ENCODE data around the gene ABLIM1.

The ABLIM1 gene

DNA sequence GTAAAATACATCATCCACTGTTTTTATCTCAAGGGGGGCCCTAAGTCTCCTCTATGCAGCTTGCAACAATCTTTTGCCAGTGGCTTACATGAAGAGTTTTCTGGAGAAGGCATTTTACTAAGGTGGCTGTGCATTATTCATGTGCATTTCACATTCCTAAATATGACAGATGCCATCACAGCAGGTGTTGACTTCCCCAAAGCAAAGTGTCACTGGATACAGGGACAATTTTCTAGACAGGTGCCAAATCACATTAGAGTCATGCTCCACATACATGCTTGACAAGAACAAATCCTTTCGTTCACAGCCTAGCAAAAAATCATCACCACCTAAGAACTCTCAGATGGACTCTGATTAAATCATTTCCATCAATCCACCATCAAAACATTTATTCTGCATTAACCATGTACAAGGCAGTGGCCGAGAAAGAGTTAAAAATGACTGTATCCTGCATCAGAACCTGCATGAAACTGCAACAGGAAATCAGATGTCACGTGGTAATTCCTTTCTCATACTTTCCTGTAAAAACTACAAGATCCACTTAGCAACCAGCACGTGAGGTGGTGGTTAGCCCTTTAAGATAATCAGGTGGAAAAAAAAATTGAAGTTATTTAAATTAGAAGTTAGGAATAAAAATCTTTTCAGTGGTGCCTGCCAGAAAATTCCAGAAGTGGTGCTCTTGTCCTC, 165.6 kb downstream of the ABLIM1 start:
- DNase-seq (ENCODE audit: low read depth in 4 of 4, low spot score in 1 of 4) = peak in 2 of 4 experiments; percentile 13 to 15

GRCh38 chr10:114491933-114492332, 166.1 kb downstream of the ABLIM1 start:
- DNase-seq (ENCODE audit: low read depth in 4 of 4, low spot score in 1 of 4) = no peak

- no peak for DNase-seq (ENCODE audit: low read depth in 4 of 4, low spot score in 1 of 4)
Measured at GRCh38 chr10:114491419-114491818, 166.7 kb downstream of the ABLIM1 start.

GRCh38 chr10:114489521-114490310, 168.4 kb downstream of the ABLIM1 start:
- DNase-seq (ENCODE audit: low read depth in 4 of 4, low spot score in 1 of 4) = no peak

- no peak for DNase-seq (ENCODE audit: low read depth in 4 of 4, low spot score in 1 of 4)
Measured at GRCh38 chr10:114487815-114488536, 170.1 kb downstream of the ABLIM1 start.

DNA sequence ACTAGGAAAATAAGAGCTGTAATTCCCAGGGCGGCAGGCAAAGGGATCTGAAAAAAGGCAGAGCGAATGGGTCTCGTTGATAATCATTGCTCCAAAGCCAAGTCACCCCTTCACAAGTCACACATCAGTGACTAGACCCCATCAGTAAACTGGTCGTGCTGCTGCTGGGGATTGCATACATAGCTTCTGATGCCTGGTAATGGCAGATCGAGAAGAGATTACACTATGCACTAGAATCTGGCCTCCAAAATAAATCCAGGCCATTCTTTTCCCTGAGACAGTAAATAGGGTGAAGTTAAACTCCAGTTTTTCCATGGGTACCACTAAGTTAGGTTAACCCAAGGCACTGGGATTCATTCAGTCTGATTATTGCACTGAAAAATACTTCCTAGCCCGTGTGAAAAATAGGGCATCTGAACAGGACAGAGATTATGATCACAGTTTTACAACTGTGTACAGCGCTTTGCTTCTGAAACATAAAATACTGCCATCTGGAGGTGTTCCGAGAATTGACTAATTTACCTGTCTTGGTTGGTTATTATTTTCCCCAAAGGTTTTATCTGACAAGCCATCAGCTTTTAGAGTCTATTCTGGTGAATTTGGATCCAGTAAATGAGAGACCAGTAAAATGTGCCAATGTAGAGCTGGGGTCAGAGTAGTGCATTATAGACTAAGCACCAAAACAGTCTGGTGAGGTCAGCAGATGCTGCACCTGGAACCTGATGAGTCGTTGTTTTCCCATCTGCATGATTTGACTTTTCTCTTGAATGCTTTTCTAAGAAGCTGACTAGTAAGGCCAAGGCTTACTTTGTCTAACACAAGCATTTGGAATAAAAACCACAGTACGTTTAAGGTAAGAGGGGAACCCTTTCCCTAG, 170.9 kb downstream of the ABLIM1 start:
- no peak for DNase-seq (ENCODE audit: low read depth in 4 of 4, low spot score in 1 of 4)

GRCh38 chr10:114485696-114486400, 172.2 kb downstream of the ABLIM1 start:
- DNase-seq (ENCODE audit: low read depth in 4 of 4, low spot score in 1 of 4) = no peak

- DNase-seq (ENCODE audit: low read depth in 4 of 4, low spot score in 1 of 4) = no peak
Measured at GRCh38 chr10:114483575-114483974, 174.5 kb downstream of the ABLIM1 start.

DNA sequence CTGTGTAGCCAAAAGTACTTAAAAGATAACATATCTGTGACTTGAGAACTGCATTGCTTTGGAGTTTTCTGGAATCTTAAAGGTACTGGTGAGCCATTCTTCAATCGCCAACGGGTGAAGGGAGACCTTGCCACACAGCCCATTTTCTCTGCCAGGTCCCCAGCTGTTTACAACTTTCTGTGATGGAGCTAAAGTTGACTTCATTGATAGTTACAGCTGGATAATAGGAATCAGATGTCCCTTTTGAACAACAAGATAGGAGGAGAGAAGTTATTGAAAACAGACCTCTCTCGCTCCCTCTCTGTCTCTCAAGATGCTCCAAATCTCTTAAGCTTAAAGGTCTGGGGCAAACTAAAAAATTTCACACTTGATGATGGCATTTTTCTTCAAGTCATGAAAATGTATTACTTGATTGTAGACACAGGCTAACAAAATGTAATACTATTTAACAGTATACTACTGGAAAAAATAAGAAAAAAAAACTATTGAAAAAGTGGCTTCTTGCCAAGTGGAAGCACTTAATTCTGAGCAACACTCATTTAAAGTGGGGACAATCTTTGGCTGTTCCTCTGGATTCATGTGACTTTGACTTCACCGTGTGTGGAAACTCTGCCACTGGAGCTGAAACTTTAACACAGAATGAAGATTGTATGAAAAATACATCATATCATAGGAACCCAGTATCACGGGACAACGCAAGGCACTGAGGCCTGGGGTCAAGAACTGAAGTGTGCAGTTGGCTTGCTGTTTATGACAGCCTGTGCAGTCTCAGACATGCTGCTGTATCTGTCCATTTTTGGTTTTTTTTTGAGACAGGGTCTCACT, 175.4 kb downstream of the ABLIM1 start:
- no peak for DNase-seq (ENCODE audit: low read depth in 4 of 4, low spot score in 1 of 4)

DNA sequence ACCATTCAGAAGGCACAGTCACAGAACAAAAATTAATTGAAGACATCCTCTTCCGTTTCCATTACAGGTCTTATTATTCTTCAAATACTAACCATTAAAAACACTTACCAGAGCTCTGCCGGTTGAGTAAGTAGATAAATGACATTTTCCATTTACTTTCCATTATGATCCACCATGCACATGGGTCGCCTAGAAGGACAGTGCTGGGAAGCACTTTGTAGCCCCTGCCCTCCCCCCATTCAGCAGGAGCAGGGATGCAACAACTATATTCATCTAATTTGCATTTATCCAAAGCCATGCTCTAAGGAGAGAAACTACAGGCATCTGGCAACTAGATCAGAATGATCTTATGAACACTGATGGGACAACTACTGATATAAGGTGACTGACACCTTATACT, 177.0 kb downstream of the ABLIM1 start:
- DNase-seq (ENCODE audit: low read depth in 4 of 4, low spot score in 1 of 4) = no peak

- DNase-seq (ENCODE audit: low read depth in 4 of 4, low spot score in 1 of 4) = no peak
Measured at GRCh38 chr10:114479836-114480235, 178.2 kb downstream of the ABLIM1 start.

GRCh38 chr10:114479307-114479706, 178.8 kb downstream of the ABLIM1 start:
- DNase-seq (ENCODE audit: low read depth in 4 of 4, low spot score in 1 of 4) = no peak

DNA sequence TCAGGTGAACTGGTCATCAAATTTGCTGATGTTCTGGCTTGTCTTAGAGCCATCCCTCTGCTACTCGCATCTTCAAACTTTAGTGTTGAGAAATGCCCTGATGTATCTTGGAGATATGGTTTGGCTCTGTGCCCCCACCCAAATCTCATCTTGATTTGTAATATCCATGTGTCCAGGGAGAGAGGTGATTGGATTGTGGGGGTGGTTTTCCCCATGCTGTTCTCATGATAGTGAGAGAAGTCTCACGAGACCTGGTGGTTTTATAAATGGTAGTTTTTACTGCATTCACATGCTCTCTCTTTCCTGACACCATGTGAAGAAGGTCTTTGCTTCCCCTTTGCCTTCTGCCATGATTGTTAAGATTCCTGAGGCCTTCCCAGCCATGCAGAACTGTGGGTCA, 179.8 kb downstream of the ABLIM1 start:
- no peak for DNase-seq (ENCODE audit: low read depth in 4 of 4, low spot score in 1 of 4)

DNA sequence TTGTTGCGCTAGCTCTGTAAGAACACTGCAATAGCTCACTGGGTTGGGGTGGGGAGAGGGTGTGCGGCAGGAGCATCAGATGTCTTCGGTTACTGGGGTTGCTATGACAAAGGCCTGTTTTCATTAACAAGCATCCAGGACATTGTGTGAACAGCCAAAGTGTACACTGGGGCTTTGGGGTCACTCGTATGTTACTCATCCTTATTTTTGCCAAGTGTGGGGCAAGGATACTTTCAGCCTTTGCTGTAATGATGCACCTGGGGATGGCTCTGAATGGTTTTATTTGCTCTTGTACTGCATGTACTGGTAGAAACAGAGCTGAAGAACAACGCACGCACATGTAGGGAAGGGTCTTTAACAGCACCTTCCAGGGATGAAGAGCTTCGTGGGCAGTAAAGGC, 180.8 kb downstream of the ABLIM1 start:
- DNase-seq (ENCODE audit: low read depth in 4 of 4, low spot score in 1 of 4) = no peak

GRCh38 chr10:114474989-114475388, 183.1 kb downstream of the ABLIM1 start:
- no peak for DNase-seq (ENCODE audit: low read depth in 4 of 4, low spot score in 1 of 4)

GRCh38 chr10:114473776-114474175, 184.3 kb downstream of the ABLIM1 start:
- DNase-seq (ENCODE audit: low read depth in 4 of 4, low spot score in 1 of 4) = no peak

DNA sequence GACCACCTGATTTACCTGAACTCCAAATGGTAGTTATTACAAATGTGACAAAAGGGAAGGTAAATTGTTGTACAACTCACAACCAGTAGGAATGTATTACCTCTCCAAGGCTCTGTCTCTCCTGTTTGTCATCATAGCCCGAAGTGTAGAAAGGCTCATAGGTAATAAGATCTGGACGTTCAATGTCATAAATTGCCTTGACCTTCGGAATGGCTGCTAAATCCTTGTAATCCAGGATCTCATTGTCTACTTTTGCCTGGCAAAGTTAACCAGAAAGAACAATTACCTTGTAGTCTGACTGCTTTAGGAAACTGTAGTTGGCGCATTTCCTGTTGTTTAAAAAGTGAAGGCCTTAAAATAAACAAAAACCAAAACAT, 185.2 kb downstream of the ABLIM1 start:
- DNase-seq (ENCODE audit: low read depth in 4 of 4, low spot score in 1 of 4) = no peak

- no peak for DNase-seq (ENCODE audit: low read depth in 4 of 4, low spot score in 1 of 4)
Measured at GRCh38 chr10:114471906-114472876, 185.9 kb downstream of the ABLIM1 start.
